LNCaP clone FGC (cell line): ENCODE measurements around the gene HLCS.
A peak's percentile ranks its signal among the peaks of the same experiment; 100 is the strongest.

Experiments
- DNase-seq: peaks from one replicate; pipeline ENCODE4 v3.0.0-alpha.2; 2011; ENCODE audit warnings: low read depth
- H3K4me3 ChIP-seq: 2 replicates; pipeline ENCODE4 v1.5.1; 2011; ENCODE audit warnings: mild to moderate bottlenecking, low read depth, low read length, control low read depth
- CTCF ChIP-seq: IDR thresholded peaks from 2 replicates; pipeline ENCODE4 v1.5.1; 2012; ENCODE audit warnings: mild to moderate bottlenecking; ENCODE audit not compliant: control insufficient read depth, insufficient read depth; ENCODE audit errors: extremely low read depth

The HLCS gene

DNA sequence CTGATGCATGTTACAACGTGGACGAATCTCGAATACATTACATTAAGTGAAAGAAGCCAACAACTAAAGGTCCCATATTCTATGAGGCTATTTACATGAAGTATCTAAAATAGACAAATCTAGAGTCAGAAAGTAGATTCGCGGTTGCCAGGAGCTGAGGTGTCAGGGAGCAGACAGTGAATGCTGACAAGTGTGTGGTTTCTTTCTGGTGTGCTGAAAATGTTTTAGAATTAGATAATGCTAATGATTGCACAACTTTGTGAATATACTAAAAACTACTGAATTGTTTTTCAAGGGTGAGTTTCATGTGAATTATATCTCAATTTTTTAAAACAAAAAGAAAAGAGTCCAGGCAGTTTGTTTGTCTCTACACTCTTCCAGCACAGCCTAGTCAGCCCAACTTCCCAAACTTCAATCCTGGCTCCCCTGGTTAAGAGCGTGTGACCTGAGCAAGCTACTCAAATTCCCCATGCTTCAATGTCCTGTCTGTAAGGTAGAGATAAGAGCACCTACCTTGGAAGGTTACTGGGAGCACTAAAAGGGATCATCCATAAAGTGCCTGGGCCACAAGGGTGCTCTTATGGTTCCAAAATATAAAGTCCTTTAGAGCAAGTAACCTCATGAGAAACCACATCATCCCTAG lies 20.9 kb downstream of the HLCS start:
- no peak for TF ChIP-seq CTCF
- no peak for DNase-seq
- no peak overlapping the region for H3K4me3 ChIP-seq

DNA sequence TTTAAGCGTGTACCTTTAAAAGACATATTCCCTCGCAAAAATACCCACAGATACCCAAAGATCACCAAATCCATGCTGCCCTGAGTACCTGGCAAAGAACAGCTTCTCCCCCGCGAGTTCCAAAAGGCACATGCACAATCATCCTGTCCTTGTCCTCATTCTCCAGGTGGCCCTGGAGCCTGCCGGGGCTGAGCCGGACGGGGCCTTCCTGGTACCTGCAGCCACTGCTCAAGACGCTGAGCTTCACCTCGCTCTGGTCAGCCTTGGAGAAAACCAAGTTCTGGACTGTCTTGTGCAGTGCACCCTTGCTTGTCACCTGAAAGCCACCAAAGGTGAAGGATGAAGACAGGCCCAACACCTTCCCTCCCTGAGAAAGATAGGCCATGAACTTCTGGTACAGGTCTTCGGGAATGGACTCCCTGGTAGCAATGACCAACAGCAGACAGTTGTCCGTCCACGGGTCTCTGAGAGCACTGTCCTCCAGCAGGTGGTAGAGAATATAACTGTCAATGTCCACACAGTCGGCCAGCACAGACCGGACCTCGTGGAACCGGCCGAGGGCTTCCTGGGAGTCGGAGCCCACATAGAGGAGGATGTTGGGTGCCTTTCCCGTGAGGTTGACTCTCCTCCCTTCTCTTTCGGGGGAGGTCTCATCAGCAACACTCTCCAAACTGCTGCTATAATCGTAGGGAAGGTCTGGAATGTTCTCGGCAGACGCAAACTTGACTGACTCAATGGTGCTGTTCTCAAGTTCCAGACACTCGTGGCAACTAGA lies 29.9 kb downstream of the HLCS start:
- no peak for TF ChIP-seq CTCF
- DNase-seq = no peak
- no peak overlapping the region for H3K4me3 ChIP-seq

DNA sequence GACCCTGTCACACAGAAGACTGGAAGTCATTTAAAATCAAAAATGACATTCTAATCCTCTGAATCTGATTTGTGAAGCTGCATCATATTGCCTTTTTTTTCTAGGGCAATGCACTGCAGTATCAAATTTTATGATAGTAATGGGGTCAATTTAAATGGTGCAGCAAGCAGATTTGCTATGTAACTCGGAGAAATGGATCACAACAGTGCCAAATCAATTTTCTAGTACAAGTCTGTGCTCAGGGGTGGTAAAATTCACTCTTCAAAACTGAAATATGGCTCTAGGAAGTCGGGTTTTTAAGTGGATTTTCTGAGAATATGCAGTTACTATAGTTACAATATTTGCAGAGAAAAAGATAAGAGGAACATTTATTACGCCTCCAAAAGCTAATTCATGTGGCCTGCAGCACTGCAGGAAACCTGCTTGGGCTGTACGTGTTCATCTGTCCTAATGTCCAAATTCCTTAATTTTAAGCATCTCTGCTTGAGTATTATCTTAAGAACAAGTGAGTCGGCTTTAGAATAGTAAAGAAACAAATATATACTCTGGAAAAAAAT lies 31.5 kb downstream of the HLCS start:
- H3K4me3 ChIP-seq = no peak overlapping the region
- DNase-seq = no peak
- no peak for TF ChIP-seq CTCF

- no peak overlapping the region for H3K4me3 ChIP-seq
- DNase-seq = no peak
- TF ChIP-seq CTCF = no peak
These were observed 34.2 kb downstream of the HLCS start for GRCh38 chr21:36932161-36932816.

- no peak for DNase-seq
- peak; percentile 22; the same call in 1 of the 2 replicates for TF ChIP-seq CTCF
These were observed 36.8 kb downstream of the HLCS start for GRCh38 chr21:36929622-36930021.

DNA sequence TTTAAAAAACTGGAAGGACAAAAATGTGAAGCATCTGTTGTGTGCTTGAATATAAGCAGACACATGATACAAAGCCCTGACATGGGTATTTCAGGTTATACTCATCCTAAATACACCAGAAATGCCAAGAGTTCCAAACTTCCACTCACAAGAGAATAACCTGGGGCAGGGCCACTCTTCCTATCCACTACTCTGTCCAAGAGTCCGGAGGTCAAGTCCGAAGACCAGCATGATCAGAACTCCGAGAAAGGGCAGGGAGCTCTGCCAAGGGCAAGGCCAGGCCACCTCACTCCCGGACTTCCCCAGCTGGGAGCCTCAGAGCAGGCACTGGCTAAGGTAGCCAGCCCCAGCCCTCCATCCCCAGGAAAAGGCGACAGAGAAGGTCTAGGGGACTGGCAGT lies 37.5 kb downstream of the HLCS start:
- no peak for DNase-seq
- H3K4me3 ChIP-seq = no peak overlapping the region
- no peak for TF ChIP-seq CTCF

More at GRCh38 chr21:36929622-36930021, 36.8 kb downstream of the HLCS start:
- H3K4me3 ChIP-seq = no peak overlapping the region
